Measurements from ENCODE around the gene C7orf33.

C7orf33 gene

GRCh38 chr7:148630078-148630477 lies 39.5 kb downstream of the C7orf33 start:
- DNase-seq: no peak

GRCh38 chr7:148633761-148634160 lies 43.2 kb downstream of the C7orf33 start:
- no peak for DNase-seq

GRCh38 chr7:148637094-148637493 lies 46.5 kb downstream of the C7orf33 start:
- no peak for DNase-seq

GRCh38 chr7:148645898-148646297 lies 55.3 kb downstream of the C7orf33 start:
- DNase-seq: no peak

- no peak for DNase-seq
These were observed 59.8 kb downstream of the C7orf33 start for GRCh38 chr7:148650232-148650858.

- DNase-seq: no peak
These were observed 62.2 kb downstream of the C7orf33 start for GRCh38 chr7:148652773-148653172.

GRCh38 chr7:148657929-148658328 lies 67.4 kb downstream of the C7orf33 start:
- DNase-seq: no peak

- DNase-seq: no peak
These were observed 70.9 kb downstream of the C7orf33 start for GRCh38 chr7:148661471-148661870.

GRCh38 chr7:148662646-148663045 lies 72.1 kb downstream of the C7orf33 start:
- no peak for DNase-seq

GRCh38 chr7:148664324-148664723 lies 73.8 kb downstream of the C7orf33 start:
- DNase-seq: no peak

GRCh38 chr7:148665221-148665620 lies 74.7 kb downstream of the C7orf33 start:
- DNase-seq: no peak
